ENCODE measurements around the gene CNTLN.

CNTLN gene

GRCh38 chr9:17185481-17186029, 50.7 kb downstream of the CNTLN start:
- intact Hi-C loops (cut with DNase I; ENCODE audit: low total_unique reads), result no loop called here

GRCh38 chr9:17191082-17191481, 56.2 kb downstream of the CNTLN start:
- H3K4me1 ChIP-seq, result peaks cover 0 to 7% (median 0%) of the 10 kb centered on the region in 4 donors
- H3K9me3 ChIP-seq, result no peaks in the 10 kb centered on the region
- H3K27ac ChIP-seq, result no peak overlapping the region
- no peaks in the 10 kb centered on the region for H3K36me3 ChIP-seq
- intact Hi-C loops (cut with DNase I; ENCODE audit: low total_unique reads), result no loop called here
- no peaks in the 10 kb centered on the region for H3K27me3 ChIP-seq
- no peak overlapping the region for H3K4me3 ChIP-seq
- DNase-seq, result no peak
- TF ChIP-seq CTCF (IDR thresholded peaks at IDR 0.05), result no peak

More at GRCh38 chr9:17185481-17186029, 50.7 kb downstream of the CNTLN start:
- H3K4me1 ChIP-seq, result no peaks in the 10 kb centered on the region
- no peaks in the 10 kb centered on the region for H3K27me3 ChIP-seq
- H3K4me3 ChIP-seq, result no peak overlapping the region
- no peaks in the 10 kb centered on the region for H3K9me3 ChIP-seq
- no peak overlapping the region for H3K27ac ChIP-seq
- TF ChIP-seq CTCF (IDR thresholded peaks at IDR 0.05), result no peak
- DNase-seq, result no peak
- no peaks in the 10 kb centered on the region for H3K36me3 ChIP-seq

- Histone ChIP-seq H3K36me3 (peaks cover 0 to 5% (median 0%) of the 10 kb centered on the region in 3 donors), H3K27me3 (no peaks in the 10 kb centered on the region), H3K4me3 (no peak overlapping the region), H3K27ac (no peak overlapping the region), H3K4me1 (no peaks in the 10 kb centered on the region), H3K9me3 (peaks cover 7 to 16% (median 16%) of the 10 kb centered on the region in 3 donors)
- intact Hi-C loops (cut with DNase I; ENCODE audit: low total_unique reads), result no loop called here
- TF ChIP-seq CTCF (IDR thresholded peaks at IDR 0.05), result no peak
- DNase-seq, result no peak
Observed at GRCh38 chr9:17204611-17205152, 69.8 kb downstream of the CNTLN start.

- Histone ChIP-seq H3K4me1 (no peaks in the 10 kb centered on the region), H3K36me3 (no peaks in the 10 kb centered on the region), H3K4me3 (no peak overlapping the region), H3K27ac (no peak overlapping the region), H3K27me3 (no peaks in the 10 kb centered on the region), H3K9me3 (peaks cover 0 to 14% (median 0%) of the 10 kb centered on the region in 3 donors)
- no peak for DNase-seq
- intact Hi-C loops (cut with DNase I; ENCODE audit: low total_unique reads), result no loop called here
- TF ChIP-seq CTCF (IDR thresholded peaks at IDR 0.05), result no peak
Observed at GRCh38 chr9:17216011-17216410, 81.2 kb downstream of the CNTLN start.

- H3K27ac ChIP-seq, result no peak overlapping the region
- no peaks in the 10 kb centered on the region for H3K4me1 ChIP-seq
- H3K27me3 ChIP-seq, result no peaks in the 10 kb centered on the region
- no peak overlapping the region for H3K4me3 ChIP-seq
- DNase-seq, result no peak
- intact Hi-C loops (cut with DNase I; ENCODE audit: low total_unique reads), result no loop called here
- H3K9me3 ChIP-seq, result peaks cover 0 to 14% (median 0%) of the 10 kb centered on the region in 3 donors
- H3K36me3 ChIP-seq, result no peaks in the 10 kb centered on the region
- TF ChIP-seq CTCF (IDR thresholded peaks at IDR 0.05), result no peak
Observed at GRCh38 chr9:17216646-17217045, 81.8 kb downstream of the CNTLN start.

All from tibial artery (tissue), 4 donors.